ENCODE measurements around the gene SCFD2. TPM values are rescaled to one million over a fixed set of nuclear protein-coding genes. Genes with fewer than 3 reads are reported as not detected.
A peak's percentile ranks its signal among the peaks of the same experiment; 100 is the strongest.

SCFD2 gene
- total RNA-seq, 1 donor, result 33.2 TPM

- TF ChIP-seq CTCF (IDR thresholded peaks at IDR 0.05; ENCODE audit: insufficient read depth, low read depth, low read length), result no peak
- DNase-seq (ENCODE audit: low read depth), result peak; percentile 51
- H3K4me3 ChIP-seq (ENCODE audit: low read depth, low read length), result no peak overlapping the region
Observed at GRCh38 chr4:52841682-52842456, 524.0 kb downstream of the SCFD2 start.

- TF ChIP-seq CTCF (IDR thresholded peaks at IDR 0.05; ENCODE audit: insufficient read depth, low read depth, low read length), result no peak
- no peak overlapping the region for H3K4me3 ChIP-seq (ENCODE audit: low read depth, low read length)
- no peak for DNase-seq (ENCODE audit: low read depth)
Observed at GRCh38 chr4:52840531-52841370, 525.1 kb downstream of the SCFD2 start.

GRCh38 chr4:52838729-52839586, 526.9 kb downstream of the SCFD2 start:
- no peak overlapping the region for H3K4me3 ChIP-seq (ENCODE audit: low read depth, low read length)
- no peak for TF ChIP-seq CTCF (IDR thresholded peaks at IDR 0.05; ENCODE audit: insufficient read depth, low read depth, low read length)
- DNase-seq (ENCODE audit: low read depth), result no peak

GRCh38 chr4:52837716-52838558, 527.9 kb downstream of the SCFD2 start:
- H3K4me3 ChIP-seq (ENCODE audit: low read depth, low read length), result no peak overlapping the region
- no peak for TF ChIP-seq CTCF (IDR thresholded peaks at IDR 0.05; ENCODE audit: insufficient read depth, low read depth, low read length)
- DNase-seq (ENCODE audit: low read depth), result peak; percentile 61

- DNase-seq (ENCODE audit: low read depth), result peak; percentile 28
Observed at GRCh38 chr4:52836678-52837077, 529.2 kb downstream of the SCFD2 start.

More at GRCh38 chr4:52836678-52837077, 529.2 kb downstream of the SCFD2 start:
- TF ChIP-seq CTCF (IDR thresholded peaks at IDR 0.05; ENCODE audit: insufficient read depth, low read depth, low read length), result no peak
- H3K4me3 ChIP-seq (ENCODE audit: low read depth, low read length), result no peak overlapping the region
